GM12874 (cell line): ENCODE measurements around the gene DENND6B.

Source experiments
- TF ChIP-seq, protein P1 (sequence below): IDR thresholded peaks from 2 replicates; pipeline ENCODE4 v1.5.1; 2011; ENCODE audit warnings: low read depth, mild to moderate bottlenecking, control low read depth, low read length, moderate library complexity; ENCODE audit not compliant: insufficient read depth

DENND6B gene

DNA sequence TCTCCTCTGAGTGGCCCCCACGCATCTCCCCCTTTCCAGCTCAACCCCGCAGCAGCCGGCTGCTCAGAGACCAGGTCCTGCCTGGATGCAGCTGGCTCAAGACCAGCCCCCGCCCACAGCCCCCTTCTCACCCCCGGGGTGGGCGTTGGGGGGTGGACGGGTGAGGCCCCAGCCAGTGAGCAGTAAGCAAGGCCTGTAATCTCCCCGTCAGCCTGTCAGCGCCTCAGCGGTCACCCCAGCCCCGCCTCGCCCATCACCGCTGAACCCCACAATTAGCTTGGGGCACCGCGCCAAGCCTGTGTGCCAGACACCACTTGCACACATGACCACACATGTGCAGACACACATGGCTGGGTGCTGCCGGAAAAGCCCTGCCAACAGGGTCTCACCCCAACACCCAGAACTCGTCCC lies 25.2 kb downstream of the DENND6B start:
- TF ChIP-seq, protein P1, sequence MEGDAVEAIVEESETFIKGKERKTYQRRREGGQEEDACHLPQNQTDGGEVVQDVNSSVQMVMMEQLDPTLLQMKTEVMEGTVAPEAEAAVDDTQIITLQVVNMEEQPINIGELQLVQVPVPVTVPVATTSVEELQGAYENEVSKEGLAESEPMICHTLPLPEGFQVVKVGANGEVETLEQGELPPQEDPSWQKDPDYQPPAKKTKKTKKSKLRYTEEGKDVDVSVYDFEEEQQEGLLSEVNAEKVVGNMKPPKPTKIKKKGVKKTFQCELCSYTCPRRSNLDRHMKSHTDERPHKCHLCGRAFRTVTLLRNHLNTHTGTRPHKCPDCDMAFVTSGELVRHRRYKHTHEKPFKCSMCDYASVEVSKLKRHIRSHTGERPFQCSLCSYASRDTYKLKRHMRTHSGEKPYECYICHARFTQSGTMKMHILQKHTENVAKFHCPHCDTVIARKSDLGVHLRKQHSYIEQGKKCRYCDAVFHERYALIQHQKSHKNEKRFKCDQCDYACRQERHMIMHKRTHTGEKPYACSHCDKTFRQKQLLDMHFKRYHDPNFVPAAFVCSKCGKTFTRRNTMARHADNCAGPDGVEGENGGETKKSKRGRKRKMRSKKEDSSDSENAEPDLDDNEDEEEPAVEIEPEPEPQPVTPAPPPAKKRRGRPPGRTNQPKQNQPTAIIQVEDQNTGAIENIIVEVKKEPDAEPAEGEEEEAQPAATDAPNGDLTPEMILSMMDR, result no peak

DNA sequence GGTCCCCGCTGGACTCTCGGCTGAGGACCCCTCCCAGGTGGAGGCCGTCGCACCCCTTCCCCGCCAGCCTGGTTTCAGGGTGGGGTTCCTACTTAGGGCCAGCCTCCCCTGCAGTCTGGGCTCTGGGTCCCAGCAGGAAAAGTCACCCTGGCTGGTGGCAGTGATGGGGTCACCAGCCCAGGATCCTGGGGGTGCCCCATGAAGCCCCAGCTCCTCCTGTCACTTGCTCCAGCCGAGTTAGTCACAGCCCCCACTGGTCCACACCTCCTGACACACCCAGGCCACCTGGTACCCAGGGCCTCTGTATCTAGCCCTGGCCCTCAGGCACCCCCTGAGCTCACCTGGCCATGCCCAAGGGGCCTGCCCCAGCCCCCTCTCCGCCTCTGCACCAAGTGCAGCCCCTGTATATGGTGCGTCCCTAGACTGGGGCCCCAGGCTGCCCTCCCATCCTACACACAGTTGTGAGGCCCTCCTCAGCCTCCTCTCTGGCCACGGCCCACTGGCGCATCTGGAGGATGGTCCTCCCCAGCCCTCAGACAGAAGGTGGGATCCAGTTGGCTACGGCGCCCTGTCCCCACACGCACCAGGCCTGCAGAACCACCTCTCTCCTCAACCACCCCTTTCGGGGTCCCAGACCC lies 26.1 kb downstream of the DENND6B start:
- TF ChIP-seq, protein P1, result no peak

DNA sequence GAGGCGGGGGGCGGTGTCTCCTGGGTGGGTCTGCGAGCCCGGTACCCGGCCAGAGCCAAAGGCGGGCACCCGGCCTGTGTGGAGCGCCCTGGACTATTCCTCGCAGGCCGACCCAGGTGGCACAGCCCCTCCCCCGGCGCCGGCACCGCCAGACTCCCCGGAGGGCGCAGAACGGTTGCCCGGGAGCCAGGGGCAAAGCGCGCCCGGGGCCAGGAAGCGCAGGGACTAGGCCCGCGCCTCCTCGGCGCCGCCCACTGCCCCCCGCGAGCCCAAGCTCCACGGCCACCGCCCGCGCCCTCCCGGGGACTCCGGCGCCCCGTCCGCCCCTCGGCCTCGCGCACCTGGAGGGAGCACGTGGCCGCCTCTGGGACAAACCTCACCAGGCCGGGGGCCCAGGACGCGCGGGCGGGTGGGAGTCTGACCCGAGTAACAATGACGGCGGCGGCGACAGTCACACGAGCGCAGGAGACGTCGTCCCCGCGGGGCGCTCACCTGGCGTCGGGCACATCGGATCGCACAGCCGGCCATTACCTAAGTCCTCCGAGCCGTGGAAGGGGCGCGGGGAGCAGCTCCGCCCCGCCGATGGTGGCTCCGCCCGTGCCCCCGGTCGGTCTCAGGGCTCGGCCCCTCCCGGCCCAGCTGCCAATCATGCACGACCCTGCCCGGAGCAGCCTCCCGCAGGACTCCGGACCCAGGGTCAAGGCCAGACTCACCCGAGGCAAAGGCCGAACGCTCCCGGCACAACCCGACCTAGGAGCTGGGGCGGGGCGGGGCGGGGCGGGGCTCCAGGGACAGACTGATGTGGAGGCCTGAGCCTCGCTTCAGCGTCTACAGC lies 26.8 kb downstream of the DENND6B start:
- TF ChIP-seq, protein P1, result no peak

DNA sequence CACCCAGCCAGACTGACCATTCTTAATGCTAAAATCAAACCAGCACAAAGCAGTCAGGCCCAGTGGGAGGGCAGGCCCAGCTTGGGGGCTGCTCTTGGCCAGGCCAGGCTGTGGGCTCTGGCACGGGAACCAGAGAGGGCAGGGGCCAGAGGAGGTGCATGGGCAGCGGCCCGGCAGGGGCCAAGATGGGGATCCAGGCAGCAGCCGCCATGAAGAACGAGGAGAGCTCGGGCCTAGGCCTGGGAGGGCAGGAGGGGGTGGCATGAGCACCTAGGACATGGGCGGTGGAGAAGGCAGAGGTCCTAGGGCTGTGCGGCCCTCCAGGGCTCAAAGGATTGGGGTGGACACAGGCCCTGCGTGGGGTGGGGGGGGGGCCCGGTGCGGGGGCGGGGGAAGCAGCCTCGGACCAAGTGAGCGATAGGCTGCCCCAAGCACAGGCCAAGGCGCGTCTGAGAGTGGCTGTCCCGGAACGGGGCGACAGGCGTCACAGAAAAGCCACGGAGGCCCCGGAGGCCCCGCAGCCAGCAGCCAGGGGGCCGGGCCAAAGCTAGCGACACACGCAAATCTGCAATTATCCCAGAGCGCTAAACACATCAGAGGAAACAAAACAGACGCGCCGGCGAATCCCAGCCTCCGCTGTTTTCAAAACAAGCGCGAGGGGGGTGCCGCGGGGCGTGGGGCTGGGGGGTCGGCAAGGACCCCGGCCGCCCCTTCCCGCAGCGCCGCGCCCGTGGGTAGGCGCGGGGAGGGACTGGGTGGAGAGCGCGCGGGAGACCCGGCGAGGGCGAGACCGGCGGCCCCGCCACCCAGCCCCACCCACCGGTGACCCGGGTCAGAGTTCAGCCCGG lies 27.7 kb downstream of the DENND6B start:
- TF ChIP-seq, protein P1, result no peak

DNA sequence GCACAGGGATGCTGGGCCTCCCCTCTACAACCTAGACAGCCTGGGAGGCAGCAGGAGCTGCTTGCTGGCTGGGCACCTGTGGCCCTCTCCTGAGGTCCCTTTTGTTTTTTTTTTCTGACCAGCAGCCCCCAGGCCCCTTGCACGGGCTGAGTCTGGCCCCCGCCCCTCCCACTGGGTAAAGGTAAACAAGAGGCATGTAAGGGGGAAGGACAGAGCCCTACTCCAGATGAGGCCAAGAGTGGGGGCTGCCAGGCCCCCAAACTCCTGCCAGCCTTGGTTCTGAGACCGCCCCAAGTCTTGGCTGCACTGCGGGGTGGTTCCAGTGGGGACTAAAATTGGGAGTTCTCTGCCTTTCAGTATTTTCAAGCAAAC lies 28.6 kb downstream of the DENND6B start:
- TF ChIP-seq, protein P1, result no peak

DNA sequence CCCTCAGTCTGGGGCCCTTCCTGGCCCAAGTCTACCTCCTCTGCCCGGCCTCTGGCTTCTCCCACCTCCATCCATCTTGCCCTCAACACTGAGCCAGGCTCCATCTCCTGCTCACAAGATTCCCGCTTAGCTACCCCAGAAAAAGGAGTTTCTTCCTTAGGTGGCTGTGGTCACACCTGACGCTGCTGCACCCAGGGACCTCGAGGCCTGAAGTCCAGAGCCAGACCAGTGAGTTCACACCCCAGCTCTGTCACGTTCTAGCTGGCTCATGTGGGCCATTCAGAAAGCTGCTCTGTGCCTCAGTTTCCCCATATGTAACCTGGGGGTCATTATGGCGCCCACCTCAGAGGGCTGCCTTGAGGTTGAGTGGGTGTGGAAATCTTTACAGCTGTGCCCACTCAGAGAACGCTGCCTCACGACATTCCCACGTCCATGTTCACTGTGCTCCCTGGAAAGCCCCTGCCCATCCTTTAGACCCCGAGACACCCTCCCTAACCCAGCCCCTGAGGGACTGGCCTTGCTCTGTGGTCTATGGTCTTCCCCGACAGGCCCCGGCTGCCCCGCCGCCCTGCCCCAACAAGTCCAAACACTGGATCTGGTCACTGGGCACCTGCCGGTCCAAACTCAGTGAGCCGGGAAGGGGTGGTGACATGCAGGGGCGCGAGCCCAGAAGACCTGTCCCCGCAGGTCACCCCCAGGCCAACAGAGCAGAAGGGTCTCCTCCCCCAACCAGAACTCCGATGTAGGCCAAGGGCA lies 29.1 kb downstream of the DENND6B start:
- TF ChIP-seq, protein P1, result no peak
